ENCODE results near the gene TEAD4.

The TEAD4 gene

GRCh38 chr12:3015356-3015755, 56.2 kb downstream of the TEAD4 start:
- ChIA-PET POLR2A (no interaction called here), CTCF (interaction anchor here (6.4 kb wide), 1 partner anchor 19 kb away, joined by 40 read pairs; no protein-coding TSS in a partner anchor)
- DNase-seq (ENCODE audit: low read depth, low spot score), result no peak
- no peak for TF ChIP-seq CTCF (IDR thresholded peaks at IDR 0.05; ENCODE audit: insufficient read depth, low read length, missing control alignments)
- no peak overlapping the region for H3K4me3 ChIP-seq (ENCODE audit: low read depth, low read length)

- no peak for DNase-seq (ENCODE audit: low read depth, low spot score)
Measured at GRCh38 chr12:3016191-3016590, 57.0 kb downstream of the TEAD4 start.

GRCh38 chr12:3017281-3017680, 58.1 kb downstream of the TEAD4 start:
- POLR2A ChIA-PET, result no interaction called here
- H3K4me3 ChIP-seq (ENCODE audit: low read depth, low read length), result no peak overlapping the region
- DNase-seq (ENCODE audit: low read depth, low spot score), result no peak
- TF ChIP-seq CTCF (IDR thresholded peaks at IDR 0.05; ENCODE audit: insufficient read depth, low read length, missing control alignments), result no peak
- CTCF ChIA-PET, result interaction anchor here (0.9 to 6.4 kb wide), 6 partner anchors 9 to 22 kb away, joined by 3 to 40 read pairs (median 4); no protein-coding TSS in a partner anchor

More at GRCh38 chr12:3016191-3016590, 57.0 kb downstream of the TEAD4 start:
- POLR2A ChIA-PET, result no interaction called here
- no peak overlapping the region for H3K4me3 ChIP-seq (ENCODE audit: low read depth, low read length)
- CTCF ChIA-PET, result interaction anchor here (1.1 to 6.4 kb wide), 2 partner anchors 18 to 21 kb away, joined by 3 to 40 read pairs; no protein-coding TSS in a partner anchor
- no peak for TF ChIP-seq CTCF (IDR thresholded peaks at IDR 0.05; ENCODE audit: insufficient read depth, low read length, missing control alignments)

GRCh38 chr12:3018284-3019004, 59.2 kb downstream of the TEAD4 start:
- no peak overlapping the region for H3K4me3 ChIP-seq (ENCODE audit: low read depth, low read length)
- ChIA-PET CTCF (interaction anchor here (1.5 to 6.4 kb wide), 5 partner anchors 8 to 164 kb away, joined by 4 to 40 read pairs (median 4); no protein-coding TSS in a partner anchor), POLR2A (no interaction called here)
- DNase-seq (ENCODE audit: low read depth, low spot score), result no peak
- no peak for TF ChIP-seq CTCF (IDR thresholded peaks at IDR 0.05; ENCODE audit: insufficient read depth, low read length, missing control alignments)

GRCh38 chr12:3019005-3019680, 59.9 kb downstream of the TEAD4 start:
- ChIA-PET CTCF (interaction anchor here (1.0 to 1.6 kb wide), 3 partner anchors 8 to 165 kb away, joined by 3 to 5 read pairs (median 4); no protein-coding TSS in a partner anchor), POLR2A (no interaction called here)
- no peak for TF ChIP-seq CTCF (IDR thresholded peaks at IDR 0.05; ENCODE audit: insufficient read depth, low read length, missing control alignments)
- no peak for DNase-seq (ENCODE audit: low read depth, low spot score)
- no peak overlapping the region for H3K4me3 ChIP-seq (ENCODE audit: low read depth, low read length)

GRCh38 chr12:3020399-3020798, 61.2 kb downstream of the TEAD4 start:
- no peak for TF ChIP-seq CTCF (IDR thresholded peaks at IDR 0.05; ENCODE audit: insufficient read depth, low read length, missing control alignments)
- no peak overlapping the region for H3K4me3 ChIP-seq (ENCODE audit: low read depth, low read length)
- POLR2A ChIA-PET, result no interaction called here
- DNase-seq (ENCODE audit: low read depth, low spot score), result no peak
- CTCF ChIA-PET, result interaction anchor here (1.0 kb wide), 1 partner anchor 13 kb away, joined by 3 read pairs; no protein-coding TSS in a partner anchor
